Measurements from ENCODE around the gene MRPS2. TPM values are rescaled to one million over a fixed set of nuclear protein-coding genes. Genes with fewer than 3 reads are reported as not detected.

The MRPS2 gene
- total RNA-seq, 1 experiment from 2014 or later = 81.0 TPM

- Histone ChIP-seq H3K23ac (ENCODE audit: insufficient read length, low read depth, low read length) (no peak overlapping the region), H3K27me3 (ENCODE audit: insufficient read depth, low read length) (no peaks in the 10 kb centered on the region), H3K23me2 (ENCODE audit: insufficient read length, low read depth, low read length, poor library complexity, severe bottlenecking) (no peaks in the 10 kb centered on the region), H2AK5ac (ENCODE audit: insufficient read length, low read length) (no peak overlapping the region), H3K79me2 (ENCODE audit: insufficient read depth, low read length) (no peaks in the 10 kb centered on the region), H3K4me2 (ENCODE audit: insufficient read depth, insufficient read length, low read length) (no peak overlapping the region), H4K8ac (replicated peaks; ENCODE audit: insufficient read length, low read depth, low read length) (no peak overlapping the region), H2BK120ac (ENCODE audit: low read depth, low read length, poor library complexity, severe bottlenecking) (no peak overlapping the region), H3K79me1 (ENCODE audit: insufficient read depth, low read depth, low read length, poor library complexity, severe bottlenecking) (no peaks in the 10 kb centered on the region), H3K9ac (ENCODE audit: extremely low read depth, insufficient read length, low read length) (no peak overlapping the region), H3T11ph (ENCODE audit: low read length) (no peak overlapping the region), H4K5ac (ENCODE audit: insufficient read length, low read depth, low read length) (no peak overlapping the region), H3K4me1 (ENCODE audit: insufficient read depth, low read length) (0 out of 2 replicates have a peak, but pooled peaks cover 2% of the 10 kb centered on the region), H4K20me1 (ENCODE audit: control insufficient read depth, insufficient read depth, insufficient read length) (no peaks in the 10 kb centered on the region), H3K14ac (ENCODE audit: insufficient read depth, low read length) (no peak overlapping the region), H3K18ac (ENCODE audit: insufficient read length, low read depth, low read length) (no peak overlapping the region), H4K91ac (ENCODE audit: insufficient read length, low read depth, low read length) (no peak overlapping the region), H3K56ac (ENCODE audit: insufficient read length, low read depth, low read length) (no peak overlapping the region), H3K4ac (ENCODE audit: low read depth, low read length) (no peak overlapping the region), H3K9me3 (ENCODE audit: control insufficient read depth, low read depth, low read length) (no peaks in the 10 kb centered on the region), H2BK5ac (ENCODE audit: insufficient read length, low read length) (no peak overlapping the region), H2AFZ (ENCODE audit: low read length) (no peak overlapping the region), H2BK12ac (ENCODE audit: insufficient read length, low read depth, low read length) (no peak overlapping the region), H2BK20ac (ENCODE audit: low read depth, low read length, poor library complexity, severe bottlenecking) (no peak overlapping the region), H3K27ac (ENCODE audit: insufficient read length, low read depth, low read length) (no peak overlapping the region), H2BK15ac (ENCODE audit: low read depth, low read length) (no peak overlapping the region)
- Mint-ChIP-seq H3K27ac (no peak overlapping the region), H3K9me3 (no peaks in the 10 kb centered on the region; a peak in 1 of 5 replicates), H3K36me3 (ENCODE audit: insufficient read depth in 1 of 3, low read depth in 3 of 3) (peaks cover 4 to 8% (median 7%) of the 10 kb centered on the region in 3 experiments; a peak in 6 of 7 replicates), H3K4me1 (peaks cover 5 to 11% of the 10 kb centered on the region in 2 experiments; a peak in 1 of 4 replicates), H3K4me3 (no peak overlapping the region), H3K27me3 (ENCODE audit: low read depth) (no peaks in the 10 kb centered on the region)
- DNase-seq = no peak
- TF ChIP-seq, protein P1, sequence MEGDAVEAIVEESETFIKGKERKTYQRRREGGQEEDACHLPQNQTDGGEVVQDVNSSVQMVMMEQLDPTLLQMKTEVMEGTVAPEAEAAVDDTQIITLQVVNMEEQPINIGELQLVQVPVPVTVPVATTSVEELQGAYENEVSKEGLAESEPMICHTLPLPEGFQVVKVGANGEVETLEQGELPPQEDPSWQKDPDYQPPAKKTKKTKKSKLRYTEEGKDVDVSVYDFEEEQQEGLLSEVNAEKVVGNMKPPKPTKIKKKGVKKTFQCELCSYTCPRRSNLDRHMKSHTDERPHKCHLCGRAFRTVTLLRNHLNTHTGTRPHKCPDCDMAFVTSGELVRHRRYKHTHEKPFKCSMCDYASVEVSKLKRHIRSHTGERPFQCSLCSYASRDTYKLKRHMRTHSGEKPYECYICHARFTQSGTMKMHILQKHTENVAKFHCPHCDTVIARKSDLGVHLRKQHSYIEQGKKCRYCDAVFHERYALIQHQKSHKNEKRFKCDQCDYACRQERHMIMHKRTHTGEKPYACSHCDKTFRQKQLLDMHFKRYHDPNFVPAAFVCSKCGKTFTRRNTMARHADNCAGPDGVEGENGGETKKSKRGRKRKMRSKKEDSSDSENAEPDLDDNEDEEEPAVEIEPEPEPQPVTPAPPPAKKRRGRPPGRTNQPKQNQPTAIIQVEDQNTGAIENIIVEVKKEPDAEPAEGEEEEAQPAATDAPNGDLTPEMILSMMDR (conservative IDR thresholded peaks at IDR 0.05) = no peak
- WGBS (ENCODE audit: extremely low coverage, insufficient read length, low lambda C conversion rate) = no CpG with 5 or more reads among the region's 2 CpGs
These were observed 9.0 kb downstream of the MRPS2 start for GRCh38 chr9:135509458-135509857.

Measured in H9 (cell line).